HCT116 (cell line): ENCODE results near the gene MYBPC2. TPM values are rescaled to one million over a fixed set of nuclear protein-coding genes. Genes with fewer than 3 reads are reported as not detected.

Source experiments
- ATAC-seq: fragments of 200-7000 bp; cut with Tn5 transposase; 2 replicates; pipeline ENCODE4 v1.9.1; 2020; ENCODE audit warnings: mild to moderate bottlenecking, moderate library complexity
- BruUV-seq: library from RNA; stranded (reverse); fragments of 400-500 nt; replicated peaks from 2 replicates; lab custom pipeline; 2021; lab: Mats Ljungman, UMichigan
- CTCF ChIA-PET: fragments of 300-600 bp; sonication (Branson Sonifier 250); formaldehyde crosslinking; loops from one replicate; lab custom pipeline; 2021; ENCODE audit warnings: antibody characterized with exemption; lab: Charles Lee
- POLR2A ChIA-PET: fragments of 300-600, 350-600 bp; sonication (Branson Sonifier 250); formaldehyde crosslinking; loops from one replicate; lab custom pipeline; 2021; ENCODE audit warnings: antibody characterized with exemption; lab: Charles Lee
- RAD21 ChIA-PET, 2 experiments: fragments of 300-600 bp; sonication (Branson Sonifier 250); formaldehyde crosslinking; loops; one replicate each; lab custom pipeline; 2023; ENCODE audit warnings: low total read pairs in 2 of 2; ENCODE audit not compliant: uncharacterized antibody in 2 of 2, unreplicated experiment in 2 of 2, low non-redundant PET in 1 of 2; lab: Charles Lee
- DNase-seq: peaks from one replicate; pipeline ENCODE4 v3.0.0-alpha.2; 2010; ENCODE audit warnings: low read depth, low spot score
- H2AFZ ChIP-seq: fragments of 200-600 bp; shearing (Covaris generic), sonication (generic); 2 replicates; pipeline ENCODE4 v1.6.1; 2017; ENCODE audit warnings: low read depth, mixed run types, mixed read lengths, antibody characterized with exemption, low read length; ENCODE audit not compliant: poor library complexity, severe bottlenecking
- H3K27ac ChIP-seq: 2 replicates; pipeline ENCODE4 v1.5.1; 2012; ENCODE audit warnings: low read depth, low read length
- H3K27me3 ChIP-seq: fragments of 200-600 bp; sonication (generic); 2 replicates; pipeline ENCODE4 v1.6.1; 2016; ENCODE audit warnings: mixed run types, low read length, mixed read lengths; ENCODE audit not compliant: insufficient read depth
- H3K36me3 ChIP-seq, 2 experiments: fragments of 200-500 bp in 1 of 2; fragments of 200-600 bp in 1 of 2; sonication (Bioruptor generic) in 1 of 2; sonication (generic) in 1 of 2; 2 replicates each; pipeline versions ENCODE4 v1.5.1 to v1.6.1; 2014 to 2016; ENCODE audit warnings: low read length in 2 of 2, inconsistent platforms in 1 of 2, mixed read lengths in 1 of 2, mixed run types in 1 of 2; ENCODE audit not compliant: insufficient read depth in 2 of 2, control insufficient read depth in 1 of 2
- H3K4me1 ChIP-seq, 2 experiments: fragments of 200-600 bp in 1 of 2; sonication (generic) in 1 of 2; 2 replicates each; pipeline versions ENCODE4 v1.5.1 to v1.6.1; 2012 to 2017; ENCODE audit warnings: low read length in 2 of 2, inconsistent platforms in 1 of 2, mild to moderate bottlenecking in 1 of 2, mixed read lengths in 1 of 2, mixed run types in 1 of 2, moderate library complexity in 1 of 2; ENCODE audit not compliant: insufficient read depth in 2 of 2, control insufficient read depth in 1 of 2
- H3K4me2 ChIP-seq: fragments of 200-600 bp; sonication (generic); 2 replicates; pipeline ENCODE4 v1.6.1; 2017; ENCODE audit warnings: mixed run types, low read length, mixed read lengths
- H3K4me3 ChIP-seq, 2 experiments: fragments of 200-600 bp in 1 of 2; sonication (generic) in 1 of 2; replicated peaks in 1 of 2; 2 replicates each; pipeline ENCODE4 v1.5.1; 2011 to 2016; ENCODE audit warnings: low read length in 2 of 2, control low read depth in 1 of 2, low read depth in 1 of 2, mild to moderate bottlenecking in 1 of 2, mixed read lengths in 1 of 2, mixed run types in 1 of 2
- H3K79me2 ChIP-seq: fragments of 200-600 bp; sonication (generic); 2 replicates; pipeline ENCODE4 v1.6.1; 2017; ENCODE audit warnings: mild to moderate bottlenecking, mixed run types, low read length, moderate library complexity, mixed read lengths; ENCODE audit not compliant: insufficient read depth
- H3K9ac ChIP-seq: fragments of 200-600 bp; sonication (generic); 2 replicates; pipeline ENCODE4 v1.6.1; 2016; ENCODE audit warnings: low read length, mixed read lengths
- H3K9me2 ChIP-seq: fragments of 200-600 bp; sonication (generic), shearing (Covaris generic); 2 replicates; pipeline ENCODE4 v1.6.1; 2017; ENCODE audit warnings: mixed run types, mild to moderate bottlenecking, moderate library complexity; ENCODE audit not compliant: insufficient read depth
- H3K9me3 ChIP-seq, 2 experiments: fragments of 200-500 bp in 1 of 2; fragments of 200-600 bp in 1 of 2; sonication (Bioruptor generic) in 1 of 2; sonication (generic) in 1 of 2; 2 replicates each; pipeline ENCODE4 v1.6.1; 2014 to 2017; ENCODE audit warnings: low read length in 2 of 2, mixed read lengths in 2 of 2, inconsistent platforms in 1 of 2, low read depth in 1 of 2, mild to moderate bottlenecking in 1 of 2, mixed run types in 1 of 2, moderate library complexity in 1 of 2; ENCODE audit not compliant: control insufficient read depth in 1 of 2, insufficient read depth in 1 of 2
- H4K20me1 ChIP-seq: fragments of 200-600 bp; sonication (generic), shearing (Covaris generic); 2 replicates; pipeline ENCODE4 v1.6.1; 2017; ENCODE audit warnings: mixed run types, mild to moderate bottlenecking, moderate library complexity; ENCODE audit not compliant: insufficient read depth
- CEBPB ChIP-seq: IDR thresholded peaks from 2 replicates; pipeline ENCODE4 v1.6.1; 2012; ENCODE audit warnings: low read depth
- CTCF ChIP-seq, 3 experiments: fragments of 200-600 bp in 1 of 3; sonication (generic) in 1 of 3; IDR thresholded peaks in 2 of 3; conservative IDR thresholded peaks in 1 of 3; 2 replicates each; pipeline ENCODE4 v1.5.1; 2012 to 2017; ENCODE audit warnings: low read depth in 2 of 3, low read length in 2 of 3, antibody characterized with exemption in 1 of 3, borderline replicate concordance in 1 of 3, control low read depth in 1 of 3, mild to moderate bottlenecking in 1 of 3, mixed read lengths in 1 of 3, mixed run types in 1 of 3, moderate library complexity in 1 of 3; ENCODE audit not compliant: insufficient read depth in 1 of 3
- EGR1 ChIP-seq: IDR thresholded peaks from 2 replicates; pipeline ENCODE4 v1.6.1; 2012; ENCODE audit warnings: low read depth
- ELF1 ChIP-seq: IDR thresholded peaks from 2 replicates; pipeline ENCODE4 v1.6.1; 2012; ENCODE audit warnings: low read depth, borderline replicate concordance
- EZH2phosphoT487 ChIP-seq: fragments of 200-600 bp; IDR thresholded peaks from 2 replicates; pipeline ENCODE4 v1.6.1; 2018; ENCODE audit warnings: antibody characterized with exemption, borderline replicate concordance
- FOSL1 ChIP-seq: IDR thresholded peaks from 2 replicates; pipeline ENCODE4 v1.6.1; 2012; ENCODE audit warnings: low read depth
- JUND ChIP-seq: IDR thresholded peaks from 2 replicates; pipeline ENCODE4 v1.6.1; 2012
- POLR2A ChIP-seq: IDR thresholded peaks from 2 replicates; pipeline ENCODE4 v1.7.0; 2011; ENCODE audit warnings: borderline replicate concordance; ENCODE audit not compliant: insufficient read depth, insufficient read length; ENCODE audit errors: extremely low read depth
- POLR2AphosphoS5 ChIP-seq: IDR thresholded peaks from 2 replicates; pipeline ENCODE4 v1.6.1; 2011; ENCODE audit warnings: mild to moderate bottlenecking, low read depth, low read length, moderate library complexity
- RAD21 ChIP-seq: IDR thresholded peaks from 2 replicates; pipeline ENCODE4 v1.6.1; 2012; ENCODE audit warnings: low read depth, mild to moderate bottlenecking
- SIN3A ChIP-seq: IDR thresholded peaks from 2 replicates; pipeline ENCODE4 v1.6.1; 2012; ENCODE audit warnings: low read depth
- SRF ChIP-seq: IDR thresholded peaks from 2 replicates; pipeline ENCODE4 v1.6.1; 2012; ENCODE audit warnings: low read depth
- TCF7L2 ChIP-seq: IDR thresholded peaks from 2 replicates; pipeline ENCODE4 v1.7.0; 2011; ENCODE audit warnings: borderline replicate concordance, inconsistent platforms; ENCODE audit not compliant: insufficient read depth, insufficient read length; ENCODE audit errors: extremely low read depth
- ZBTB33 ChIP-seq: IDR thresholded peaks from 2 replicates; pipeline ENCODE4 v1.6.1; 2011; ENCODE audit warnings: mild to moderate bottlenecking, low read length, moderate library complexity; ENCODE audit not compliant: insufficient replicate concordance; ENCODE audit errors: extremely low read depth
- ZFX ChIP-seq: fragments of 450-650 bp; IDR thresholded peaks from 2 replicates; pipeline ENCODE4 v1.6.1; 2017
- intact Hi-C: fragments of 100-400 bp; cut with micrococcal nuclease; formaldehyde crosslinking; loops from 2 replicates; pipeline ENCODE4 v1.10.0; 2022
- total RNA-seq: library from RNA; stranded (reverse); gene quantifications from one replicate; pipeline ENCODE4 v1.2.1, GENCODE V29; 2021; ENCODE audit not compliant: unreplicated experiment

Gene MYBPC2
- total RNA-seq, 1 experiment from 2014 or later, result not detected

- Histone ChIP-seq H3K27ac (no peak within 1 kb of the TSS), H3K79me2 (peaks cover 8% of the 10 kb centered on the region; the same call in 1 of the 2 replicates), H3K9me2 (no peaks in the 10 kb centered on the region), H2AFZ (no peak within 1 kb of the TSS), H3K4me2 (no peak within 1 kb of the TSS), H3K27me3 (no peaks in the 10 kb centered on the region), H4K20me1 (no peaks in the 10 kb centered on the region), H3K9me3 (no peaks in the 10 kb centered on the region), H3K4me1 (peaks cover 3 to 15% of the 10 kb centered on the region in 2 experiments; a peak in 3 of 4 replicates), H3K36me3 (no peaks in the 10 kb centered on the region), H3K9ac (no peak within 1 kb of the TSS), H3K4me3 (no peak within 1 kb of the TSS)
- CTCF ChIA-PET, result no interaction called here
- no TSS peak for BruUV-seq
- TF ChIP-seq POLR2AphosphoS5 (0 out of 2 replicates have a peak, but pooled peaks have one; percentile 11), JUND (no peak)
- DNase-seq (no peak), ATAC-seq (no peak)
- intact Hi-C loops, result no loop called here
- RAD21 ChIA-PET, result no interaction called here
- POLR2A ChIA-PET, result no interaction called here
Measured at GRCh38 chr19:50513746-50514345, 81.2 kb downstream of the MYBPC2 start, which contains the start of gene ASPDH. Gene ASPDH (minus strand): TSS chr19:50513913. CDS start chr19:50513823, 90 bp downstream.

- ChIA-PET CTCF (no interaction called here), RAD21 (no interaction called here), POLR2A (no interaction called here)
- Histone ChIP-seq H3K79me2 (peaks cover 8% of the 10 kb centered on the region; the same call in 1 of the 2 replicates), H3K4me1 (peaks cover 3 to 15% of the 10 kb centered on the region in 2 experiments; a peak in 3 of 4 replicates), H3K27me3 (no peaks in the 10 kb centered on the region), H3K9me2 (no peaks in the 10 kb centered on the region), H3K4me2 (no peak overlapping the region), H4K20me1 (no peaks in the 10 kb centered on the region), H3K4me3 (no peak overlapping the region), H3K9ac (no peak overlapping the region), H3K27ac (no peak overlapping the region), H2AFZ (no peak overlapping the region), H3K36me3 (no peaks in the 10 kb centered on the region), H3K9me3 (no peaks in the 10 kb centered on the region)
- no peak for ATAC-seq
- intact Hi-C loops, result no loop called here
- TF ChIP-seq TCF7L2 (no peak), ZBTB33 (no peak), ZFX (no peak), EGR1 (no peak), SIN3A (no peak), FOSL1 (no peak), SRF (no peak), POLR2AphosphoS5 (no peak), ELF1 (no peak), CEBPB (no peak), JUND (no peak), CTCF (IDR thresholded peaks at IDR 0.05 in 2 of 3, conservative IDR thresholded peaks at IDR 0.05 in 1 of 3; ENCODE audit: borderline replicate concordance in 1 of 3, insufficient read depth in 1 of 3, low read depth in 2 of 3, low read length in 2 of 3) (no peak), EZH2phosphoT487 (no peak), POLR2A (no peak), RAD21 (no peak)
- DNase-seq, result no peak
- no TSS peak for BruUV-seq
Measured at GRCh38 chr19:50514346-50515167, 81.9 kb downstream of the MYBPC2 start.
